HuH-7.5 (cell line): ENCODE measurements around the gene TRAF2.
A peak's percentile ranks its signal among the peaks of the same experiment; 100 is the strongest.

Source experiments
- DNase-seq: peaks from one replicate; pipeline ENCODE4 v3.0.0; 2011; ENCODE audit warnings: low spot score

Gene TRAF2

DNA sequence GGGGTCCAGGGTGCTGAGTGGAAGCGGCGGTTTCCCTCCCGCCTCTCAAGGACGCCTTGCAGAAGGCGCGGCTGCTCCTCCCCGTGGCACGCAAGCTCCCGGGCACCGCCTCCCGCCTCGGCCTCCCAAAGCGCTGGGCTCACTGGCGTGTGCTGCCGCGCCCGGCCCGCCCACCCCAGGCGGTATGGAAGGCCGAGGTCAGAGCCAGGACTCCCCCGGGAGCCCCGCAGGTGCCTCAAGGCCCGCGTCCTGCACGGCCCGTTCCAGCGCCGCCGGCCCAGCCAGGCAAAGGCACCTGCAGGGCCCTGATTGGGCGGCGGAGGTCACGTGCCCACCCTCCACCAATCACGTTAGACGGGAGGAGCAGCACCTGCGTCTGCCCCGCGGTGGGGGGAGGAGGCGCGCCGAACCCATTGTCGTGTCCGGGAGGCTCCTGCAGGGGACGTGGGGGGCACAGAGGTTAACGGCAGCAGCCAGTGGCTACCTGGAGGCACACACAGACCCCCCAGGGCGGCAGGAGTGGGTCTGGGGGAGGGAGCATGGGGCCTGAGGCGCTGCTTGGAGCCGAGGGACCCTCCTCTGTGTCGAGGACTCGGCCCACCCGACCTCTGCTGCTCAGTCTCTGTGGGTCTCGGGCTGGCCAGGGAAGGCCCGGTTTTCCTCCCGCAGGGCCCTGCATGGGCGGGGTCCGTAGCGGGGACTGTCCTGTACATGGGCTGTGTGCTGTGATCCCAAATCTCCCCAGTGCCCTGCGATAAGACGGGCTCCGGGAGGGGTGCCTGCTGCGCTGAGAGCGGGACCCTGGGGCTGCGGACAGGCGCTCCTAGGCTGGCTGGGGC, 63.7 kb downstream of the TRAF2 start:
- DNase-seq, result peak; percentile 100

DNA sequence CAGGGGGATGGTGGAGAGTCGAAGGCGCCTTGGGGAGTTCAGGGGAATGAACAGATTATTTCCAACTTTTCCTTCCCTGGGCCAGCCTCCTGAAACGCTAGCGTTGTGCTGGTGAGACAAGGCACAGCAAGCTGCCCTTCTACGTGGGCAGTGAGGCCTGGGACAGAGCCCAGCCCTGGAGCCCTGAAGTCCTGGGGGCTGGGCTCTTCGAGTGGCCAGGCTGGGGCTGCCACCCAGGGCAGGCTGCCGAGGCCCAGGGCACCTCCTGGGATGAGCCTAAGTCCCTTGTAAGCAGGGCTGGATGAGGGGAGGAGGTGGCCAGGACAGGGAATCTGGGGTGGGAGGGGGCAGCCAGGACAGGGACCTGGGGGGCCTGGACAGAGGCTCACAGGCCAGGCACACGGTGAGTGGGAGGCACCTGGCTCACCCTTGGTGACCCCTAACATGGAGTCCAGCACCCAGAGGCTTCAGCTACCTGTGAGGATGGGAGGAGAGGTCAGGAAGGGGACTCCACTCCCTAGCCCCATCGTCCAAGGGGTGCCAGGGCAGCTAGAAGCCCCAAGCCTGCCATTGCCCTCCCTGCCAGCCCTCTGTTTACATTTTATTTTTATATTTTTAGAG, 64.5 kb downstream of the TRAF2 start:
- DNase-seq, result no peak

DNA sequence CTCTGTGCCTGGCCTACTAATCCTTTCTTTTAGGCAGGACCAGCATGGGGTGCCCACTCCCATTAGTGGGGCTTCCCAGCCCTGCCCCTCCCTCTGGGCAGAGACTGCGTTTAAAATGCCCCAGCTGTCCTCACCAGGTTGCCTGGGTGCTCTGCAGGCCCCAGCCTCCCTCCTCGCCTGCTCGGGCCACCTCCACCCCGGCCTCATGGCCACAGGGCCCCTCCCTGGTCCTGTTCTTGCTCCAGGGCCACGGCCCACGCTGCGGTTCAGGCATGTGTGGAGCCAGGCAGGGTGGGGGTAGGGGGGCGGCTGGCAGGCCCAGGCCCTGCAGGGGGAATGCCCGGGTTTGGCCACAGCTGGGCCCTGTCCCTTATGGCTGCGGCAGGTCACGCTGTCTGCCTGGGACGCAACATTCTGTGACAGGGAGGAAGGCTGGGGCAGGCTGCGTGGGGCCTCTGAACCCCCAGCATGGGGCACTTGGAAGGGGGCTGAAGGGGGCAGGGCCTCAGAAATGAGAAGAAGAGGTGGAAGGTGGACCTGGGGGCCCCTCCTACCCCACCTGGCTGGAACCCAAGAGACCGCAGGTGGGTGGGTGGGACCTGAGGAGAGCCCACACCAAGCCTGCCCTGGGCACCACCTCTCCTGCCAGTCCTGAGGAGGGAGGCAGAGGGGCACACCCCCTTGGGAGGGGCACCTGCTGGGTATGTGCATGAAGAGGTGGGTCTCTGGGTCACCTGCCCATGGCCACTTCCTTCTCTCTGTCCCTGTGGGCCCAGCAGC, 65.4 kb downstream of the TRAF2 start, which contains the start of gene LCN12:
LCN12 (plus strand) TSS at position 733 of the 780 bp plus-strand sequence. CDS start 55 bp downstream, outside the sequence.
- no peak for DNase-seq

DNA sequence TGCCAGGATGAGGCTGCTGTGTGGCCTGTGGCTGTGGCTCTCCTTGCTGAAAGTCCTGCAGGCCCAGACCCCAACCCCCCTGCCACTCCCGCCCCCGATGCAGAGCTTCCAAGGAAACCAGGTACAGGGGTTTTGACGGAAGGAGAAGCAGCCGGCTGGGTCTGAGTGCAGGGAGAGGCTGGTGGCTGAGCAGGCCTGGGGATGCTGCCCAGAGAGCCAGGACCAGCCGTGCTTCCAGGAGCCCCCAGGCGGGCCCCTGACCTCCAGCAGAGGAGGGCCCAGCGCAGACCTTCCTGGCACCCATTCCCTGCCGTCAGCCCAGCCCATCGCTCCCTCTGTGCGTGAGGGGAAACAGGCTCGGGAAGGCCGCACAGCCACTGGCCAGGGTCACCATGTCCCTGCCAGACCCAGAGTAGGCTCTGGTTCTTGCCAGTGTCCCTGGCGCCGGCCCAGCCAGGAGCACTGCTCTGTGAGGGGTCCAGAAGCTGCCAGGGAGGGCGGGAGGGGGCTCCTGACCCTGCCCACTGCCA, 66.1 kb downstream of the TRAF2 start:
- DNase-seq, result no peak

GRCh38 chr9:136952876-136953770, 66.8 kb downstream of the TRAF2 start:
- no peak for DNase-seq

- DNase-seq, result no peak
Measured at GRCh38 chr9:136953771-136954269, 67.5 kb downstream of the TRAF2 start.

DNA sequence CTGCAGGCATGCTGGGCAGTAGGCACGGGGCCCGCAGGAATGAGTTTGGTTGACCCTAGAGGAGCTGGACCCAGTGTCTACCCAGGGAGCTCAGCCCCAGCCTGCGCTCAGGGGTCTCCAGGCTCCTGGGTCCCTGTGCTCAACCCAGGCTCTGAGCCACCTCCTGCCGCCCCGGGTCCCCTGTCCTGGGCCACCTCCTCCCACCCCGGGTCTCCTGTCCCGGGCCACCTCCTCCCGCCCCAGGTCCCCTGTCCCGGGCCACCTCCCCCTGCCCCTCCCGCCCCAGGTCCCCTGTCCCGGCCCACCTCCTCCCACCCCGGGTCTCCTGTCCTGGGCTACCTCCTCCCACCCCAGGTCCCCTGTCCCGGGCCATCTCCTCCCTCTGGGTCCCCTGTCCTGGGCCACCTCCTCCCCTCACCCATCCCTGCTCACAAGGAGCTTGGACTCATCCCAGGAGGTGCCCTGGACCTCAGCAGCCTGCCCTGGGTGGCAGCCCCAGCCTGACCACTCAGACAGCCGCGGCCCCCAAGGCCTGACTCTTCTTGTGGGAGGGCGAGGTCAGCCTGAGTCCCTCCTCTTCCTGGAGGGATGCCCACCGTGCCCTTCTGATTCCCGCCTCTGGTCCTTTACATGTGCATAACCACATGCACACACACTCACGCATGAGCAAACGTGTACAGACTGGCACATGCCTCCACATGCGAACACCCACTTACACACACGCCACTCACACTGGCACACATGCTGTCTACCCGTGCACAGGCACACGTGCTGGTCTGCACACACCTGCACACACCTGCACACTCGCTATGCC, 68.2 kb downstream of the TRAF2 start:
- DNase-seq, result no peak

- no peak for DNase-seq
Measured at GRCh38 chr9:136955202-136955942, 69.1 kb downstream of the TRAF2 start.

GRCh38 chr9:136955943-136956335, 69.6 kb downstream of the TRAF2 start:
- DNase-seq, result no peak

GRCh38 chr9:136956604-136957003, 70.3 kb downstream of the TRAF2 start:
- no peak for DNase-seq

DNA sequence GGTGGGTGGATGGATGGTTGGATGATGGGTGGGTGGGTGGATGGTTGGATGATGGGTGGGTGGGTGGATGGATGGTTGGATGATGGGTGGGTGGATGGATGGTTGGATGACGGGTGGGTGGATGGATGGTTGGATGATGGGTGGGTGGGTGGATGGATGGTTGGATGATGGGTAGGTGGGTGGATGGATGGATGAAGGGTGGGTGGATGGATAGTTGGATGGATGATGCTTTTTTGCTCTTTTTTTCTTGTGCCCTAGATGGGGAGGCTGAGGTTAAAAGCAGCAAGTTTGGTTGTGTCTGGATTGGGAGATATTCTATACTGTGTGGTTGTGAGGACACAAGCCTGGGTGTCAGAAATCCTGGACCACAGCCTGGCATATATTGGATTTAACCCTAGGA, 71.1 kb downstream of the TRAF2 start:
- DNase-seq, result no peak

DNA sequence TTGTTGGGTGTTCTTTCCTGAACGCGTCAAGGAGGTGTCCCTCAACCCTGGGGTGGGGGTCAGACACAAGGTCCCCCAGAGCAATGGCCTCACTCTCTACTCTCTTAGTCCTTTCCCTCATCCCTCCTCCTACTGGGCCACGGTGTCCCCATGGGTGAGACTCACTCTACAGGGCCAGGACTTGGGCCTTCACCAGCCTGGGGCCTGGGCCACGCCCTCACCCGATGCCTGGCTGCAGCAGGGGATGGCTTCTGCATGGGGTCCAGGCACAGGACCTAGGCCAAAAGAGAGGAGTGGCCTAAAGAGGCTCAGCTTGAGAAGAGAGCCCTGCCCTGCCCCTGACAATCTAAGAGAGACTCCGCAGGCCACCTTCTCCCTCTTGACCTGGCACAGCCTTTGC, 71.6 kb downstream of the TRAF2 start:
- DNase-seq, result no peak

DNA sequence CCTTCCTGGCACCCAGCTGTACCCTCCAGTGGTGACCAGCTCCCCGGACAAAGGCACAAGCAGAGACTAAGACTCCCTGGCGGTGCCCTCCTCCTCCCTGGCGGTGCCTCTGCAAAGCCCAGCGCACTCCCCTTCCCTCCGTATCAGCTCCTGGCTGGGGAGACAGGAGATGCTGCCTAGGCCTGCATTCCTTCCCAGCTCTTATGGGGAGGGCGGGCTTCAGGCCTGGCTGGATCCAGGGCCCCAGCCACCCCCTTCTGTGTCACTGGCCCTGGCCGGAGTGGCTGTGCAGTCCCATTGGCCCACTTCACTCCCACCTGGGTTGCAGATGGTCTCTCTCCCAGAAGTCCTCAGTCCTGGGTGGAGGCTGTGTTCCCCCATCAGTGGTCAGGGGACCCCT, 72.2 kb downstream of the TRAF2 start:
- no peak for DNase-seq

- no peak for DNase-seq
Measured at GRCh38 chr9:136958898-136959850, 72.9 kb downstream of the TRAF2 start.

GRCh38 chr9:136960212-136960937, 74.1 kb downstream of the TRAF2 start:
- no peak for DNase-seq

- no peak for DNase-seq
Measured at GRCh38 chr9:136960938-136961275, 74.6 kb downstream of the TRAF2 start.

DNA sequence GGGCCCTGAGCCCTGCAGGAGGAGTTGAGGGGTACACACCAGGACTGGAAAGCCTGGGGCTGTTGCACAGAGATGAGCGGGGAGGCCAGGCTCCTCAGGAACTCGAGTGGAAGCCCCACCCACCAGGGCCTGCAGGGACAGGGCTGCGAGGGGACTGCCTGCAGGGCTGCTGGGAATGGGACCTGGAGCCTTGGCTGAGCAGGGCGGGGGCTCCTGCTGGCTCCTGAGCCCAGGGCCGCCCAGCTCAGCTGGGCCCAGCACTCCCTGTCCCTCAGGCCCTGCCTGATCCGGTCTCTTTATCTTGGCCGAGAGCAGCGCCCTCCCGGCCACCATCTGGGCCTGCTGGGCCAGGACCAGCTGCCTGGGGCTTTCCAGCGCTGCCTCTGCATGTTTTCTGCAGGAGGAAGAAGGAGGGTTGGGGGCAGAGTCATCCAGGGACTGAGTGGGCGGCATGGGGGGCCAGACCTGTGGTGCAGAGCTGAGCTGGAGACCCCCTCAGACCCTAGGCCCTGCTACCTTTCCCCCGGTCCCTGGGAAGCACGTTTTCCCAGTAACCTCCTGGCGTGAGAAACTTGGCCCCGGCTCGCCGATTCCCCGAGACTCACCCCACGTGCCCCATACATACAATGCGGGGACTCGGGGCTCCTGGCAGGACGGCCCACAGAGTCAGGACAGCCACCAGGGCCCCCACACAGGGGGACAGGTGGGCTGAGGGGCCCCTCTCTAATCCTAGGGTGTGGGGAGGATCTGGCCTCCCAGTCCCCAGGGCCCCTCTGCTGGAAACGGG, 75.2 kb downstream of the TRAF2 start:
- no peak for DNase-seq
